ENCODE data around the gene NCOA7.

GRCh38 chr6:125974214-125974866 is 183.6 kb downstream of the NCOA7 start:
- TF ChIP-seq, protein P1, sequence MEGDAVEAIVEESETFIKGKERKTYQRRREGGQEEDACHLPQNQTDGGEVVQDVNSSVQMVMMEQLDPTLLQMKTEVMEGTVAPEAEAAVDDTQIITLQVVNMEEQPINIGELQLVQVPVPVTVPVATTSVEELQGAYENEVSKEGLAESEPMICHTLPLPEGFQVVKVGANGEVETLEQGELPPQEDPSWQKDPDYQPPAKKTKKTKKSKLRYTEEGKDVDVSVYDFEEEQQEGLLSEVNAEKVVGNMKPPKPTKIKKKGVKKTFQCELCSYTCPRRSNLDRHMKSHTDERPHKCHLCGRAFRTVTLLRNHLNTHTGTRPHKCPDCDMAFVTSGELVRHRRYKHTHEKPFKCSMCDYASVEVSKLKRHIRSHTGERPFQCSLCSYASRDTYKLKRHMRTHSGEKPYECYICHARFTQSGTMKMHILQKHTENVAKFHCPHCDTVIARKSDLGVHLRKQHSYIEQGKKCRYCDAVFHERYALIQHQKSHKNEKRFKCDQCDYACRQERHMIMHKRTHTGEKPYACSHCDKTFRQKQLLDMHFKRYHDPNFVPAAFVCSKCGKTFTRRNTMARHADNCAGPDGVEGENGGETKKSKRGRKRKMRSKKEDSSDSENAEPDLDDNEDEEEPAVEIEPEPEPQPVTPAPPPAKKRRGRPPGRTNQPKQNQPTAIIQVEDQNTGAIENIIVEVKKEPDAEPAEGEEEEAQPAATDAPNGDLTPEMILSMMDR (IDR thresholded peaks at IDR 0.05; ENCODE audit: low read length): peak; percentile 52
- TF ChIP-seq EZH2 (optimal IDR thresholded peaks at IDR 0.05; ENCODE audit: low read depth, low read length) (no peak), EZH2phosphoT487 (IDR thresholded peaks at IDR 0.05; ENCODE audit: low read length) (no peak)

All from MM.1S (cell line).